Erythroblast (primary cell): ENCODE measurements around the gene LRIT3.

ENCODE experiments used
- GATA1 ChIP-seq: IDR thresholded peaks from 2 replicates; pipeline ENCODE4 v1.6.1; 2011; ENCODE audit warnings: low read depth, mild to moderate bottlenecking, control low read depth, low read length, moderate library complexity
- POLR2A ChIP-seq: IDR thresholded peaks from 2 replicates; pipeline ENCODE4 v1.6.1; 2011; ENCODE audit warnings: mild to moderate bottlenecking, low read length

DNA sequence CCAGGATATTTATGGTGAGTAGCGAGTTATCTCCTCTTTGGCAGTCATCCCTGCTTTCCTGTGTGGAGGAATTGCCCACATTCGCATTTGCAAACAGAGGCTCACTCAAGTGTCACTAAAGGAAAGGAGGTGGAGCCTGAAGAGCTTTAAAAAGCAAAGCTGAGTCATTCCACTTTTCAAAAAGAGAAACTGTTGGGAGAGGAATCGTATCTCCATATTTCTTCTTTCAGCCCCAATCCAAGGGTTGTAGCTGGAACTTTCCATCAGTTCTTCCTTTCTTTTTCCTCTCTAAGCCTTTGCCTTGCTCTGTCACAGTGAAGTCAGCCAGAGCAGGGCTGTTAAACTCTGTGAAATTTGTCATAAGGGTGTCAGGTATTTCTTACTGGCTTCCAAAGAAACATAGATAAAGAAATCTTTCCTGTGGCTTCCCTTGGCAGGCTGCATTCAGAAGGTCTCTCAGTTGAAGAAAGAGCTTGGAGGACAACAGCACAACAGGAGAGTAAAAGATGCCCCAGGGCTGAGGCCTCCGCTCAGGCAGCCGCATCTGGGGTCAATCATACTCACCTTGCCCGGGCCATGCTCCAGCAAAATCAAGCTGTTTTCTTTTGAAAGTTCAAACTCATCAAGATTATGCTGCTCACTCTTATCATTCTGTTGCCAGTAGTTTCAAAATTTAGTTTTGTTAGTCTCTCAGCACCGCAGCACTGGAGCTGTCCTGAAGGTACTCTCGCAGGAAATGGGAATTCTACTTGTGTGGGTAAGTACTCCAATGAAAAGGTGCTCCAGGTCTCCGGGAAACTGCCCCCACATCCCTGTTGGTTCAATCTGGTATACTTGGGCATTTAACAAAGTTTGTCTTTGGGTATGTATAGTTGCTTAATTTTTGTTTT is 65.0 kb downstream of the LRIT3 start, which contains the start of gene EGF:
- TF ChIP-seq POLR2A (no peak), GATA1 (no peak)
